Activated naive CD8-positive, alpha-beta T cell treated with anti-CD3 and anti-CD28 coated beads, Interleukin-2, amount 50 U/mL, for 24 hours (primary cell): ENCODE measurements around the gene SUPV3L1.
"Not testable (repeated sequence)": the region's sequence is repeated elsewhere in the genome, so short reads cannot be mapped to it uniquely, and the experiment has no call there.

Experiments used
- ATAC-seq: fragments of 150-1000 bp; cut with Tn5 transposase; one replicate; pipeline ENCODE4 v1.10.0; 2021
- DNase-seq: peaks from one replicate; pipeline ENCODE4 v3.0.0; 2021
- H3K27ac Mint-ChIP-seq: one replicate; pipeline ENCODE4 v1.8.0; 2021; ENCODE audit warnings: mild to moderate bottlenecking, mixed read lengths
- H3K27me3 Mint-ChIP-seq: one replicate; pipeline ENCODE4 v1.8.0; 2021; ENCODE audit warnings: mixed read lengths
- H3K36me3 Mint-ChIP-seq: one replicate; pipeline ENCODE4 v1.8.0; 2021; ENCODE audit warnings: low read depth, mixed read lengths
- H3K4me1 Mint-ChIP-seq: one replicate; pipeline ENCODE4 v1.8.0; 2021; ENCODE audit warnings: mixed read lengths
- H3K4me3 Mint-ChIP-seq: one replicate; pipeline ENCODE4 v1.8.0; 2021; ENCODE audit warnings: mild to moderate bottlenecking, moderate library complexity, mixed read lengths
- H3K9me3 Mint-ChIP-seq: one replicate; pipeline ENCODE4 v1.8.0; 2021; ENCODE audit warnings: mixed read lengths

The SUPV3L1 gene

DNA sequence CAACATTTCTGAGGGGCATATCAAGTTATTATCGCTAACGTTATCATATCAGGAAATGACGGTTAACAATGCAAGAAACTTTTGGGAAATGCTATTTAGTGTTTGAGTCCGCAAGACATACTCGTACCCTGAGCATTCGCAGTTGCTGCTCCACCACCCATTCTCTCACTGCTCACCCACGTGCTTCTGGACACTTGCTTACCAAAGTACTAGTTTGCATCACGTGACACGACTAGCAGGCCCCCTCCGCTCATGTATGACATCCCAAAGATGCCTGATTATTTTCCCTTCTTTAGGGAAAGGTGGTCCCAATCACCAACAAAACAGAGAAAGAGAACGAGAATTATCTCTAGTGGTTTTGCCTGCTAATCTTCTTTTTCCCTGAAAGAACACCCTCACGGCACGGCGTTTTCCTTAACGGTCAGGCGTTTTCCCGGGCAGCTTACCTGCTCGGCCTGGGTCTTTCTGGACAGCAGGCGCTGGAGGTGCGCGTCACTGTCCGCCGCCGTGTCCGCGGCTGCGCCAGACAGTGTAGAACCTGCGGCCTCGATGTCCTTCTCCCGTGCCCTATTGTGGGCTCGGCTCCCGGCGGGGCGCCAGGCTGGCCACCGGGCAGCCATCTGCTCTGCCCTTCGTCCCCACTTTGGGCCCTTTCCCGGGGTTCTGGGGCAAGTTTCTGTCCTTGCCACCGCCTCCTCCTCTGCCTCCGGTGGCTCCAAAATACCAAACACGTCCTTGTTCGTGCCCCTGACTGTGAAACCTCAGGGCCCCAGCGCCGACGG is at the start of gene SUPV3L1:
TSS of gene SUPV3L1 (plus strand) at position 492 of the 782 bp plus-strand sequence. CDS start at position 550, 58 bp downstream.
- ATAC-seq (peak; percentile 84), DNase-seq (peak; percentile 91)
- Mint-ChIP-seq H3K9me3 (no peaks in the 10 kb centered on the region), H3K27ac (peak within 1 kb of the TSS; percentile 100), H3K27me3 (peaks cover 3% of the 10 kb centered on the region), H3K4me1 (peaks cover 43% of the 10 kb centered on the region), H3K4me3 (peak within 1 kb of the TSS; percentile 89), H3K36me3 (peaks cover 8% of the 10 kb centered on the region)

DNA sequence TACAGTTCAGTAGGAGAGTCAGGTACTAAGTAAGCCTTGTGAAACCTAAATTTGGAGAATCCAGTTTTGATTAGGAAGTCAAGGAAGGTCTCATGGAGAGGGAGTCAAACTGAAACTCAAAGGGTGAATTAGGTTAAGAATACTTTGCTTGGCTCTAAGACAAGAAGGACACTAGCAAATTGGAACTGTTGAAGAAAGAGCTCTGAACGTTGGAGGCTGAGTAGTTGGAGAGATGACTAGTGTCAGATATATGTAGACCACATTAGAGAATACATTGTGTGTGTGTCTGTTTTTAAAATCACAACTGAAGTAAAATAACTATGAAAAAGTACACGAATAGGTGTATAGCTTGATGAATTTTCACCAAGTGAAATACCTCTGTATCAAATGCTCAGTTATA is 49.8 kb upstream of the SUPV3L1 start:
- no peak overlapping the region for H3K4me3 Mint-ChIP-seq
- DNase-seq = no peak
- no peak for ATAC-seq
- no peaks in the 10 kb centered on the region for H3K27me3 Mint-ChIP-seq
- no peak overlapping the region for H3K27ac Mint-ChIP-seq
- H3K36me3 Mint-ChIP-seq = peaks cover 13% of the 10 kb centered on the region
- no peaks in the 10 kb centered on the region for H3K9me3 Mint-ChIP-seq
- peaks cover 35% of the 10 kb centered on the region for H3K4me1 Mint-ChIP-seq

DNA sequence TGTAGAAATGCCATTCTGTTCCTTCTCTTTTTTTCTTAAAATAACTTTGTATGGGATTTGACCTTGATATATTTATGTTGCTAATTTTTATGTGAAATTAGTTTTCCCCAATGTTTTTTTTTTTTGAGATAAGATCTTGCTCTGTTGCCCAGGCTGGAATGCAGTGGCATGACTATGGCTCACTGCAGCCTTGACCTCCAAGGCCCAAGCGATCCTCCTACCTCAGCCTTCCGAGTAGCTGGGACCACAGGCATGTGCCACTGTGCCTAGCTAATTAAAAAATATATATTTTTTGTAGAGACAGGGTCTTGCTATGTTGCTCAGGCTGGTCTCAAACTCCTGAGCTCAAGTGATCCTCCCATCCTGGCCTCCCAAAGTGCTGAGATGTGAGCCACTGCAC is 40.1 kb upstream of the SUPV3L1 start:
- H3K4me3 Mint-ChIP-seq = no peak overlapping the region
- H3K27me3 Mint-ChIP-seq = no peaks in the 10 kb centered on the region
- H3K27ac Mint-ChIP-seq = no peak overlapping the region
- peaks cover 4% of the 10 kb centered on the region for H3K4me1 Mint-ChIP-seq
- H3K9me3 Mint-ChIP-seq = no peaks in the 10 kb centered on the region
- no peak for ATAC-seq
- peaks cover 4% of the 10 kb centered on the region for H3K36me3 Mint-ChIP-seq
- no peak for DNase-seq

DNA sequence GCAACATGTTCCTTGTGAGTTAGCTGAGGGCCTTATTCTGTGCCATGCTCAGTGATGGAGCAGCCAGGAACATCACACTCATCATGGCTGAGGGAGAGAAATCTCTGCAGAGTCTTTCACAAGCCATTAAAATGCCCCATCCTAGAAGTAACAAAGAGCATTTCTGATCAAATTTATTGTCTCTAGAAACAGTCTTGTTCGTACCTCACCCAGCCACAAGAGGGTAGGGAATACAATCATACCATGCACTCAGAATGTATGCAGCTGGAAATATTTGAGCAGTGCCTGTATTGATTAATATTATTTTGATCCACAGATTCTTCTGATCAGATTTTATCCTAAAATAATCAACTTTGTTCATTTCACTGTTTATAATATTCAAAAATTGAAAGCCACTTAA is 38.7 kb upstream of the SUPV3L1 start:
- ATAC-seq = no peak
- peaks cover 4% of the 10 kb centered on the region for H3K4me1 Mint-ChIP-seq
- no peak for DNase-seq
- no peak overlapping the region for H3K27ac Mint-ChIP-seq
- peaks cover 2% of the 10 kb centered on the region for H3K36me3 Mint-ChIP-seq
- H3K9me3 Mint-ChIP-seq = no peaks in the 10 kb centered on the region
- H3K27me3 Mint-ChIP-seq = no peaks in the 10 kb centered on the region
- no peak overlapping the region for H3K4me3 Mint-ChIP-seq

DNA sequence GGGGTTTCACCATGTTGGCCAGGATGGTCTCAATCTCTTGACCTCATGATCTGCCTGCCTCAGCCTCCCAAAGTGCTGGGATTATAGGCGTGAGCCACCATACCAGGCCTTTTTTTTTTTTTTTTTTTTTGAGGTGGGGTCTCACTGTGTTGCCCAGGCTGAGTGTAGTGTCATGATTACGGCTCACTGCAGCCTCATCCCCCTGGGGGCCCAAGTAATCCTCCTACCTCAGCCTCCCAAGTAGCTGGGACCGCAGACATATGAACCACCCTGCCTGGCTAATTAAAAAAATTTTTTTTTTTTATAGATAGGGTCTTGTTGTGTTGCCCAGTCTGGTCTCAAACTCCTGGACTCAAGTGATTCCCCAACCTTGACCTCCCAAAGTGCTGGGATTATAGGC is 38.0 kb upstream of the SUPV3L1 start:
- not testable (repeated sequence) for H3K4me3 Mint-ChIP-seq, DNase-seq, H3K27me3 Mint-ChIP-seq, ATAC-seq, H3K27ac Mint-ChIP-seq, H3K36me3 Mint-ChIP-seq, H3K9me3 Mint-ChIP-seq
- H3K4me1 Mint-ChIP-seq = peaks cover 11% of the 10 kb centered on the region

DNA sequence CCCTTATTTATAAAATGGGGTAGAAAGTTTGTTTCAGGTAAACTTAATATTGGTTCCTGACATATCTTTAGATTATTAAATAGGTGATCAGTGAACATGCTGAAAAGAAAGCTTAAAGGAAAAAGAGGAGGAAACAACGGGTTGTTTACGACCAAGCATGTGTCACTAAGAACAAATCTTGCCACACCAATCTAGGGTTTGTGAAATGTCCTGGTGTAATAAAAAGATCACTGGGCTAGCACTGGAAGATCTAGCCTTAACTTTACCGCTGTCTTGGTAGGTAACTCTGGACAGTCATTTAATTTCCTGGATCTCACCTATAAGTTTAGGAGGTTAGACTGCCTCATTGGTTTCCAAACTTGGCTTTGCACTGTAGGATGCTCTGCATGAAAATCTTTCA is 37.1 kb upstream of the SUPV3L1 start:
- H3K4me1 Mint-ChIP-seq = peaks cover 14% of the 10 kb centered on the region
- no peaks in the 10 kb centered on the region for H3K9me3 Mint-ChIP-seq
- H3K27me3 Mint-ChIP-seq = no peaks in the 10 kb centered on the region
- ATAC-seq (no peak), DNase-seq (no peak)
- H3K27ac Mint-ChIP-seq = no peak overlapping the region
- H3K4me3 Mint-ChIP-seq = no peak overlapping the region
- H3K36me3 Mint-ChIP-seq = peaks cover under 1% of the 10 kb centered on the region

DNA sequence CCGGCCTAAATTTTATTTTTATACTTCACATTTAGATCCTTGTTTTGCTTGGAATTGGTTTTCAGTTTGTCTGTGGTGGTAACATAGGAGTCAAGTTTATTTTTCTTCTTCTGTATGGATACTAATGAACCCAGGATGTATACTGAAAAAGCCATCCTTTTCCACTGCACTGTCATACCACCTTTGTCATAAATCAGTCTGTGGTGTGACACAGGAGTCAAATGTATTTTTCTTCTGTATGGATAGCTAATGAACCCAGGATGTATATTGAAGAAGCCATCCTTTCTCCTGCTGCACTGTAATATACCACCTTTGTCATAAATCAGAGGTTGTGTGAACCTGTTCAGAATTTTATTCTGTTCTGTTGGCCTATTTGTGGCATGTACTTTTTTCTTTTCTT is 34.7 kb upstream of the SUPV3L1 start:
- Mint-ChIP-seq H3K4me1 (peaks cover 18% of the 10 kb centered on the region), H3K4me3 (no peak overlapping the region), H3K9me3 (no peaks in the 10 kb centered on the region), H3K27me3 (no peaks in the 10 kb centered on the region), H3K27ac (no peak overlapping the region), H3K36me3 (peaks cover 3% of the 10 kb centered on the region)
- ATAC-seq (no peak), DNase-seq (no peak)

DNA sequence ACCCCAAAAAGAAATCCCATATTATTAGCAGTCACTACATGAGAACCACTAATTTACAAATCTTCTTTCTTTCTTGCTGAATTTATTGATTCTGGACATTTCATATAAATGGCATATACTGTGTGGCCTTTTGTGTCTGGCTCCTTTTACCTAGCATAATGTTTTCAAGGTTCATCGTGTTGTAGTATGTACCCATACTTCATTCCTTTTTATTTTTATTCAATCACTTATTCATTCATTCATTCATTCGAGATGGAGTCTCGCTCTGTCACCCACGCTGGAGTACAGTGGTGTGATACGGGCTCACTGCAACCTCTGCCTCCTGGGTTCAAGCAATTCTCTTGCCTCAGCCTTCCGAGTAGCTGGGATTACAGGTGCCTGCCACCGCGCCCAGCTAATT is 34.2 kb upstream of the SUPV3L1 start:
- no peak overlapping the region for H3K4me3 Mint-ChIP-seq
- H3K4me1 Mint-ChIP-seq = peaks cover 18% of the 10 kb centered on the region
- H3K27ac Mint-ChIP-seq = no peak overlapping the region
- H3K9me3 Mint-ChIP-seq = no peaks in the 10 kb centered on the region
- no peak for DNase-seq
- no peak for ATAC-seq
- H3K36me3 Mint-ChIP-seq = peaks cover 3% of the 10 kb centered on the region
- H3K27me3 Mint-ChIP-seq = no peaks in the 10 kb centered on the region

DNA sequence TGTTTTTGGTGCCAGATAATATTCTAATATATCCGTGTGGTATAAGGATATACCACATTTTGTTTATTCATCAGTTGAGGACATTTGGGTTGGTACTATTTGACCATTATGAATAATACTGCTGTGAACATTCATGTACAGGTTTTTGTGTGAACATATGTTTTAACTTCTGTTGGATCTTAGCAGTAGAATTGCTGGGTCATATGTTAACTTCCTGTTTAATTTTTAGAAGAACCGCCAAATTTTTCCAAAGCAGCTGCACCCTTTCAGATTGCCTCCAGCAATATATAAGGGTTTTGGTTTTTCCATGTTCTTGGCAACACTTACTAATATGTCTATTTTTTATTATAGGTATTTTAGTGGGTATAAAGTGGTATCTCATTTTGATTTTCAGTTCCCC is 33.3 kb upstream of the SUPV3L1 start:
- Mint-ChIP-seq H3K9me3 (no peaks in the 10 kb centered on the region), H3K27ac (no peak overlapping the region), H3K36me3 (peaks cover 3% of the 10 kb centered on the region), H3K4me3 (no peak overlapping the region), H3K4me1 (peaks cover 20% of the 10 kb centered on the region), H3K27me3 (no peaks in the 10 kb centered on the region)
- DNase-seq (no peak), ATAC-seq (no peak)

DNA sequence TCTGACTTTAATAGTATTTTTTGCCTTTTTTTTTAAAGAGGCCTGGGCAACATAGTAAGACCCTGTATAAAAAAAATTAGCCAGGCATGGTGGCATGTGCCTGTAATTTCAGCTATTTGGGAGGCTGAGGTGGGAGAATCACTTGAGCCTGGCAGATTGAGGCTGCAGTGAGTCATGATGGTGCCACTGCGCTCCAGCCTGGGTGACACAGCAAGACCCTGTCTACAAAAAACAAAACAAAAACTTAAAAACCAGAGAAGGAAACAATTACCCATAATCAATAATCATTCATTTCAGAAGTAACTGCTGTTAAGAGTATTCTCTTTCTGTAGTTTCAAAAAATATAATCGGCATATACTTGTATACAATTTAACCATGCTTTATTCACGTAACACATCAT is 28.1 kb upstream of the SUPV3L1 start:
- ATAC-seq = no peak
- H3K9me3 Mint-ChIP-seq = no peaks in the 10 kb centered on the region
- H3K36me3 Mint-ChIP-seq = peaks cover 3% of the 10 kb centered on the region
- no peak overlapping the region for H3K27ac Mint-ChIP-seq
- no peaks in the 10 kb centered on the region for H3K27me3 Mint-ChIP-seq
- H3K4me1 Mint-ChIP-seq = peaks cover 14% of the 10 kb centered on the region
- no peak overlapping the region for H3K4me3 Mint-ChIP-seq
- DNase-seq = no peak

DNA sequence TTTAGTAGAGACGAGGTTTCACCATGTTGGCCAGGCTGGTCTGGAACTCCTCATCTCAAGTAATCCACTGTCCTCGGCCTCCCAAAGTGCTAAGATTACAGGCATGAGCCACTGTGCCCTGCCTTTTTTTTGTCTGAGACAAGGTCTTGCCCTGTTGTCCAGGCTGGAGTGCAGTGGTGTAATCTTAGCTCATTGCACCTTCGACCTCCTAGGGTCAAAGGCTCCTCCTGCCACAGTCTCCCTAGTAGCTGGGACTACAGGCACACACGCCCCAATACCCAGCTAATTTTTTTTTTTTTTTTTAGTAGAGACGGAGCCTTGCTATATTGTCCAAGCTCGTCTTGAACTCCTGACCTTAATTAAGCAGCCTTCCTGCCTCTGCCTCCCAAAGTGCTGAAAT is 26.8 kb upstream of the SUPV3L1 start:
- ATAC-seq (no peak), DNase-seq (no peak)
- H3K36me3 Mint-ChIP-seq = peaks cover 3% of the 10 kb centered on the region
- peaks cover 8% of the 10 kb centered on the region for H3K4me1 Mint-ChIP-seq
- no peaks in the 10 kb centered on the region for H3K27me3 Mint-ChIP-seq
- H3K27ac Mint-ChIP-seq = no peak overlapping the region
- H3K9me3 Mint-ChIP-seq = no peaks in the 10 kb centered on the region
- no peak overlapping the region for H3K4me3 Mint-ChIP-seq

DNA sequence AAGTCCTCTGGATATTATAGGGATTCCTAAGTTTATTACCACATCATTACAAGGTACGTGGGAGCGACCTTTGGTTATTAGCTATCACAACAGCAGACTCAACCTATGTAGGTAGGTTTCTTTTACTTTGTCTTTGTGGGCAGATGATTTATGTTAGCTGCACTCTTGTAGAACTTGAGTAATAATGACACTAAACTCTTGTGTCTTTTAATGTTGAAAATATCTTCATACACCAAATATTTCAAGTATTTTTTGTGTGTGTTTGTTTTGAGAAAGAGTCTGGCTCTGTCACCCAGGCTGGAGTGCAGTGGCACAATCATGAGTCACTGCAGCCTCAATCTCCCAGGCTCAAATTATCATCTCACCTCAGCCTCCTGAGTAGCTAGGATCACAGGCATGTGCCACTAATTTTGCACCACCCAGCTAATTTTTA is 19.2 kb upstream of the SUPV3L1 start:
- no peak for DNase-seq
- Mint-ChIP-seq H3K36me3 (no peaks in the 10 kb centered on the region), H3K4me1 (no peaks in the 10 kb centered on the region), H3K4me3 (no peak overlapping the region), H3K27me3 (no peaks in the 10 kb centered on the region), H3K27ac (no peak overlapping the region), H3K9me3 (no peaks in the 10 kb centered on the region)
- ATAC-seq = no peak

DNA sequence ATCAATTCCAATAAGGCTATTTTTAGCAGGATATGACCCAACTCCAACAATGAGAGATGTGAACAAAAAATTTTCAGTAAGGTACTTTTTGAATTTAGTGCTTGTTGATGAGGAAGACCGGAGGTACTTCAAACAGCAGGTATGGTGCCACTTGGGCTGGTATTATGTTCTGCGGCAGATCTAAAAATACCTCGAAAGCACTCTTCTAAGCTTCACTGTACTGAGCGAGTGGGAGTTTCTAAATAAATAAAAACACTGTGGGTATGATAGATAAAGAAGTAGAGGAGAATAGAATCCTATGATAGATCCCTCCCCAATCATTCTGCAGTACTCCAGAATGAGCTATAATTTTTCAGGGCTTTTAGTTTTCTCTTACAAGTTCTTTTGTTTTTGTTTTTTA is 11.5 kb upstream of the SUPV3L1 start:
- no peaks in the 10 kb centered on the region for H3K9me3 Mint-ChIP-seq
- peaks cover 4% of the 10 kb centered on the region for H3K36me3 Mint-ChIP-seq

DNA sequence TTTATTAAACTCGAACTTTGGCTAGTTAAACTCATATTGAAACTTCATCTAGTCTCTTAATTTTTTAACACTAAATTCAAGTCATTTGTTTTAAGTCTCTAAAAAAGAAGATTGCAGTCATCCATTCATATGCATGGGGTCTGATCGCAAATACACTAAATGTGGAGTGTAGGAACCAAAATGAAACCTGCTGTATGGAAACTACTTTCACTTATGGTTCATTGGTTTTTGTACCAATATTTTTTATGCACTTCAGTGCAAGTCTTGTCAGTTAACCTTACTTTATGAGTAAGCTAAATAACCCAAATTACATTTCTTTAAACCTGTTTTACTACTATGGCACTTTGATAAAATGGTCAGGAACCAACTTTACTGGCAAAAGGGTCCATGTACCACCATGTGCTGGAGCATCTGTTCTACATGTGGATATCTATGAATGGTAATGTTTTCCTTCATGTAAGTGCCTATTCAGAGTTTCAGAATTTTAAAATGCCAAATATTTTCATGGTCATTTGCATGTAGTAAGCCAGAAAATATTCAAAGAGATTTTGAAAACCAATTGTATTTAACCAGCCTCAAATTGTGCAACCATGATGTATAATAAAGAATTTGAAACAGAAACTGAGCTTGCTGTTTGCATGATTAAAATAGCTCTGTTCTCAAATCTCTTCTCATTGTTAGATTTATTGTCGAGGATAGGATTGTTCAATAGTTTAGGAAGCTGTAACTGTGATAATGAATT is 7.6 kb upstream of the SUPV3L1 start:
- ATAC-seq = no peak
- Mint-ChIP-seq H3K4me1 (peaks cover 2% of the 10 kb centered on the region), H3K27me3 (no peaks in the 10 kb centered on the region), H3K9me3 (no peaks in the 10 kb centered on the region), H3K36me3 (peaks cover 6% of the 10 kb centered on the region), H3K4me3 (no peak overlapping the region), H3K27ac (peak overlapping the region; percentile 62)
- DNase-seq = no peak

More for the DNA sequence above, 11.5 kb upstream of the SUPV3L1 start:
- Mint-ChIP-seq H3K4me1 (peaks cover 2% of the 10 kb centered on the region), H3K27me3 (no peaks in the 10 kb centered on the region), H3K27ac (no peak overlapping the region), H3K4me3 (no peak overlapping the region)
- no peak for ATAC-seq
- no peak for DNase-seq

DNA sequence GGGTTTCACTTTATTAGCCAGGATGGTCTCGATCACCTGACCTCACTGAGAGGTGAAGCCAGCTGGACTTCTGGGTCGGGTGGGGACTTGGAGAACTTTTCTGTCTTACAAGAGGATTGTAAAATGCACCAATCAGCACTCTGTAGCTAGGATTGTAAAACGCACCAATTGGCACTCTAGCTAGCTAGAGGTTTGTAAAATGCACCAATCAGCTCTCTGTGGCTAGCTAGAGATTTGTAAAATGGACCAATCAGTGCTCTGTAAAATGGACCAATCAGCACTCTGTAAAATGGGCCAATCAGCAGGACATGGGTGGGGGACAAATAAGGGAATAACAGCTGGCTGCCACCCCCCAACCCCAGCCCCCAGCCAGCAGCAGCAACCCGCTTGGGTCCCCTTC is 4.7 kb upstream of the SUPV3L1 start:
- H3K9me3 Mint-ChIP-seq, ATAC-seq, H3K36me3 Mint-ChIP-seq, DNase-seq, H3K4me3 Mint-ChIP-seq, H3K27ac Mint-ChIP-seq, H3K27me3 Mint-ChIP-seq: not testable (repeated sequence)
- peaks cover 17% of the 10 kb centered on the region for H3K4me1 Mint-ChIP-seq
